Hepatocyte (in vitro differentiated cells): ENCODE data around the gene AUTS2.

Source experiments
- EZH2 ChIP-seq: fragments of 200-600 bp; sonication (generic); IDR thresholded peaks from 2 replicates; pipeline ENCODE4 v1.6.1; 2016; ENCODE audit warnings: antibody characterized with exemption, mild to moderate bottlenecking, borderline replicate concordance
- EZH2phosphoT487 ChIP-seq: fragments of 200-600 bp; sonication (generic); IDR thresholded peaks from one replicate; pipeline ENCODE4 v1.6.1; 2018; ENCODE audit warnings: antibody characterized with exemption, mild to moderate bottlenecking, low read depth, moderate library complexity; ENCODE audit not compliant: unreplicated experiment, severe bottlenecking
- TF ChIP-seq, protein P1 (sequence below): fragments of 200-600 bp; sonication (generic); IDR thresholded peaks from 2 replicates; pipeline ENCODE4 v1.5.1; 2016; ENCODE audit warnings: antibody characterized with exemption, mild to moderate bottlenecking; ENCODE audit not compliant: poor library complexity

DNA sequence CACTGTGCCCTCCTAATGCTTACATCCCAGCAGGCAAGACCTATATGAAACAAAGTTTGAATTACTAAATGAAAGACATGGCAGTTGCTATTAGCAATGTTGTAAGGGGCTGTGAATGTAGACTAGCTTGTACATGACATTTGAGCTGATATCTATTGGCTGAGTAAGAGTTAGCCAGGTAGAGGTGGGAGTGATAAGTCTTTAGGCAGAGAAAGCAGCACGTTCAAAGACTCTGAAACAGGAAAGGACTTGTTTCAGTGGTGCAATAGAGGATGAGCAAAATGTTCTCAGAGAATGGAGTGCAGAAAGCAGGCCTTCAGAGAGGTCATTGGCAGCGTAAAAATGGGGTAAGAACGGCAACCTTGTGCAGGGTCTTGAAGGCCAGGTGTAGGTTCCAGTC, 687.6 kb downstream of the AUTS2 start:
- TF ChIP-seq, protein P1, sequence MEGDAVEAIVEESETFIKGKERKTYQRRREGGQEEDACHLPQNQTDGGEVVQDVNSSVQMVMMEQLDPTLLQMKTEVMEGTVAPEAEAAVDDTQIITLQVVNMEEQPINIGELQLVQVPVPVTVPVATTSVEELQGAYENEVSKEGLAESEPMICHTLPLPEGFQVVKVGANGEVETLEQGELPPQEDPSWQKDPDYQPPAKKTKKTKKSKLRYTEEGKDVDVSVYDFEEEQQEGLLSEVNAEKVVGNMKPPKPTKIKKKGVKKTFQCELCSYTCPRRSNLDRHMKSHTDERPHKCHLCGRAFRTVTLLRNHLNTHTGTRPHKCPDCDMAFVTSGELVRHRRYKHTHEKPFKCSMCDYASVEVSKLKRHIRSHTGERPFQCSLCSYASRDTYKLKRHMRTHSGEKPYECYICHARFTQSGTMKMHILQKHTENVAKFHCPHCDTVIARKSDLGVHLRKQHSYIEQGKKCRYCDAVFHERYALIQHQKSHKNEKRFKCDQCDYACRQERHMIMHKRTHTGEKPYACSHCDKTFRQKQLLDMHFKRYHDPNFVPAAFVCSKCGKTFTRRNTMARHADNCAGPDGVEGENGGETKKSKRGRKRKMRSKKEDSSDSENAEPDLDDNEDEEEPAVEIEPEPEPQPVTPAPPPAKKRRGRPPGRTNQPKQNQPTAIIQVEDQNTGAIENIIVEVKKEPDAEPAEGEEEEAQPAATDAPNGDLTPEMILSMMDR = no peak
- TF ChIP-seq EZH2 = no peak
- no peak for TF ChIP-seq EZH2phosphoT487
